Prostate gland (tissue), 2 donors: ENCODE data around the gene CFDP1. TPM values are rescaled to one million over a fixed set of nuclear protein-coding genes. Genes with fewer than 3 reads are reported as not detected.
"Not testable (repeated sequence)": the region's sequence is repeated elsewhere in the genome, so short reads cannot be mapped to it uniquely, and the experiment has no call there.

Experiments used
- DNase-seq: peaks from one replicate; pipeline ENCODE4 v3.0.0-alpha.2; 2019; ENCODE audit warnings: low spot score
- H3K27ac ChIP-seq, 2 donors: fragments of 200-600 bp; sonication (generic); 2 replicates each; pipeline ENCODE4 v1.5.1; 2017 to 2019
- H3K27me3 ChIP-seq: fragments of 200-600 bp; sonication (generic); replicated peaks from 2 replicates; pipeline ENCODE4 v1.5.1; 2019; ENCODE audit not compliant: insufficient read depth
- H3K36me3 ChIP-seq, 2 donors: fragments of 200-600 bp; sonication (generic); 1 replicate in 1 of 2; 2 replicates in 1 of 2; pipeline versions ENCODE4 v1.5.1 to v1.8.1; 2017 to 2019
- H3K4me1 ChIP-seq: fragments of 200-600 bp; sonication (generic); replicated peaks from 2 replicates; pipeline ENCODE4 v1.5.1; 2019
- H3K4me3 ChIP-seq, 2 donors: fragments of 200-600 bp; sonication (generic); 2 replicates each; pipeline ENCODE4 v1.5.1; 2017 to 2019
- H3K9me3 ChIP-seq: fragments of 200-600 bp; sonication (generic); 2 replicates; pipeline ENCODE4 v1.5.1; 2017
- CTCF ChIP-seq, 4 experiments: fragments of 200-600 bp in 2 of 4; fragments of 450-650 bp in 2 of 4; sonication (generic) in 2 of 4; IDR thresholded peaks; 1 replicate in 3 of 4; 2 replicates in 1 of 4; pipeline ENCODE4 v1.5.1; 2016 to 2019; ENCODE audit warnings: antibody characterized with exemption in 4 of 4, mild to moderate bottlenecking in 2 of 4, moderate library complexity in 2 of 4
- POLR2A ChIP-seq: fragments of 450-650 bp; IDR thresholded peaks from one replicate; pipeline ENCODE4 v1.6.1; 2016; ENCODE audit warnings: antibody characterized with exemption, mild to moderate bottlenecking
- POLR2AphosphoS5 ChIP-seq: sonication (generic); formaldehyde crosslinking; IDR thresholded peaks from one replicate; pipeline ENCODE4 v1.6.1; 2017; ENCODE audit warnings: antibody characterized with exemption
- WGBS: methylation state at CpG from one replicate; pipeline ENCODE4 v1.1.5; 2018; 5-methylcytosine and 5-hydroxymethylcytosine counted together
- intact Hi-C: fragments of 100-400 bp; cut with DNase I; formaldehyde crosslinking; loops from one replicate; pipeline ENCODE4 v1.14.2; 2022
- total RNA-seq, 2 donors: library from RNA; depleted of rRNA; stranded (reverse); fragments of >200 nt; gene quantifications; one replicate each; pipeline ENCODE4 v1.1.0, GENCODE V29; 2016

Gene CFDP1
- total RNA-seq, 2 donors from 2014 or later: 67.9 to 101 TPM

GRCh38 chr16:75272097-75272551 is 161.2 kb downstream of the CFDP1 start:
- whole genome bisulfite sequencing: 62% methylated on average over 12 of the region's 12 CpGs
- H3K36me3 ChIP-seq: no peaks in the 10 kb centered on the region
- H3K4me1 ChIP-seq: peaks cover 4% of the 10 kb centered on the region
- no peaks in the 10 kb centered on the region for H3K27me3 ChIP-seq
- no peak overlapping the region for H3K4me3 ChIP-seq
- H3K9me3 ChIP-seq: no peaks in the 10 kb centered on the region
- no peak overlapping the region for H3K27ac ChIP-seq
- intact Hi-C loops: no loop called here
- no peak for TF ChIP-seq POLR2A
- TF ChIP-seq CTCF (IDR thresholded peaks at IDR 0.05): no peak
- TF ChIP-seq POLR2AphosphoS5: no peak
- DNase-seq: no peak

- intact Hi-C loops: no loop called here
- Histone ChIP-seq H3K4me1 (peaks cover 4% of the 10 kb centered on the region), H3K9me3 (no peaks in the 10 kb centered on the region), H3K36me3 (no peaks in the 10 kb centered on the region), H3K27ac (no peak overlapping the region), H3K4me3 (no peak overlapping the region), H3K27me3 (no peaks in the 10 kb centered on the region)
- no peak for TF ChIP-seq POLR2A
- 82% methylated on average over 6 of the region's 6 CpGs for WGBS
- no peak for DNase-seq
These were observed 161.7 kb downstream of the CFDP1 start for GRCh38 chr16:75271441-75272096.

DNA sequence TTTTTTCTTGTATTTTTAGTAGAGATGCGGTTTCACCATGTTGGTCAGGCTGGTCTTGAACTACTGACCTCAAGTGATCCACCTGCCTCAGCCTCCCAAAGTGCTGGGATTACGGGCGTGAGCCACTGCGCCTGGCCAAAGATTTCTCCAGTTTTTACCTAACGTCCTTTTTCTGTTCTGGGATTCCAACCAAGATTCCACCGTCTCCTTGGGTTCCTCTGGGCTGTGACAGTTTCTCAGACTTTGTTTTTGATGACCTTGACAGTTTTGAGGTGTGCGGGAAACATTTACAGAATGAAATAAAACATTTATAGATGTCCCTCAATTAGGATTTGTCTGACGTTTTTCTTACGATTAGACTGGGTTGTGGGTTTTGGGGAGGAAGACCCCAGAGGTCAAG is 163.9 kb downstream of the CFDP1 start:
- H3K36me3 ChIP-seq, H3K9me3 ChIP-seq, H3K27ac ChIP-seq, H3K4me3 ChIP-seq, intact Hi-C loops, DNase-seq, H3K27me3 ChIP-seq: not testable (repeated sequence)
- 83% methylated on average over 9 of the region's 9 CpGs for WGBS
- peaks cover 10% of the 10 kb centered on the region for H3K4me1 ChIP-seq

DNA sequence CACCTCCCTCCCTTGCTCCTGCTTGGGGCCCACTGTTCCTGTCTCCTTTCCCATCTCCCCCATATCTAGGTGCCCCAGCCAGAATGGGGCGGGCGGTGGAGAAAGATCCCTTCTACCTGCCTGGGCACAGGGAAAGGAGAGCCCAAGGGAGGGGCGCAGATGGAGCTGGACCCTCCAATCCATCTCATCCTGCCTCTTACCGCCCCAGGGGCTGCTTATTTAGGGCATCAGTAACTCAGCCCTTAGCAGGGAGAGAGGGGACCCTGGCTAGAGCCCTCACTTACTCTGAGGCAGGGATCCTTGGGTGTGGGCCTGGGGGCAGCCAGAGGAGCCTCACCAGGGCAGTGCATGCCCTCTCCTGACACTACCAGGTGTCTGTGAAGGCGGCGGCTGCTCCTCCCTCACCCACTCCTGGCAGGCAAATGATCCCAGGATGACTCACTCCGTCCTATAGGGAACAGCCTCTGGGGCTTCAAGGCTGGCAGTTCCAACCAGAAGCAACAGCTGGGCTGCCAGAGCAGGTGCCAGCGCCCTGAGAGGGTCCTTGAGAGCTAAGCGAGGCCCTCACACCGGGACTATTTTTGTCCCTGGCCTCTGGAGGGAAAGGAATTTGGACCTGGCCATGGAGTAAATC is 165.6 kb downstream of the CFDP1 start:
- TF ChIP-seq POLR2A (no peak), CTCF (IDR thresholded peaks at IDR 0.05) (no peak), POLR2AphosphoS5 (peak; percentile 39)
- H3K36me3 ChIP-seq: no peaks in the 10 kb centered on the region
- H3K4me3 ChIP-seq: no peak overlapping the region
- intact Hi-C loops: no loop called here
- H3K27ac ChIP-seq: no peak overlapping the region
- peak; percentile 66 for DNase-seq
- 49% methylated on average over 10 of the region's 10 CpGs for WGBS
- H3K9me3 ChIP-seq: no peaks in the 10 kb centered on the region
- no peaks in the 10 kb centered on the region for H3K27me3 ChIP-seq
- peaks cover 25% of the 10 kb centered on the region for H3K4me1 ChIP-seq

- no peak for TF ChIP-seq CTCF (IDR thresholded peaks at IDR 0.05)
- no peak for TF ChIP-seq POLR2AphosphoS5
- TF ChIP-seq POLR2A: no peak
- H3K4me1 ChIP-seq: peaks cover 29% of the 10 kb centered on the region
- intact Hi-C loops: no loop called here
- H3K36me3 ChIP-seq: no peaks in the 10 kb centered on the region
- 69% methylated on average over 25 of the region's 27 CpGs for WGBS
- no peaks in the 10 kb centered on the region for H3K9me3 ChIP-seq
- DNase-seq: no peak
- no peaks in the 10 kb centered on the region for H3K27me3 ChIP-seq
- H3K4me3 ChIP-seq: no peak overlapping the region
- peak overlapping the region in 1 of 2 donors; percentile 88 for H3K27ac ChIP-seq
These were observed 166.3 kb downstream of the CFDP1 start for GRCh38 chr16:75266738-75267630.
